Measurements from ENCODE around the gene KIF27.

DNA sequence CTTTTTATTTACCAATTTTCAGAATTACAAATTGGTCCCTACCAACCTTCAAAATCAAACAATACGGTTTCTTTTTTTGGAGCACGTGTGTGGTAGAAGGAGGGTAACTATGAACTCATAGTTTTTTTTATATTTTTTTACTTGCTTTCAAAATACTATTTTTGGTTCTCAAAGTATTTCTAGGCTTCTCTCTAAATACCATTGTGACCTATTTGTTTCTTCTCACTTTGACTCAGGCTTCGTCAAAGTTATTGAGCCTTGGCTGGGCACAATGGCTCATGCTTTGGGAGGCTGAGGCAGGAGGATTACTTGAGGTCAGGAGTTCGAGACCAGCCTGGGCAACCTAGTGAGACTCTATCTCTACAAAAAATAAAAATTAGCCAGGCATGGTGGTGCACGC is 11.6 kb upstream of the KIF27 start:
- TF ChIP-seq, protein P1, sequence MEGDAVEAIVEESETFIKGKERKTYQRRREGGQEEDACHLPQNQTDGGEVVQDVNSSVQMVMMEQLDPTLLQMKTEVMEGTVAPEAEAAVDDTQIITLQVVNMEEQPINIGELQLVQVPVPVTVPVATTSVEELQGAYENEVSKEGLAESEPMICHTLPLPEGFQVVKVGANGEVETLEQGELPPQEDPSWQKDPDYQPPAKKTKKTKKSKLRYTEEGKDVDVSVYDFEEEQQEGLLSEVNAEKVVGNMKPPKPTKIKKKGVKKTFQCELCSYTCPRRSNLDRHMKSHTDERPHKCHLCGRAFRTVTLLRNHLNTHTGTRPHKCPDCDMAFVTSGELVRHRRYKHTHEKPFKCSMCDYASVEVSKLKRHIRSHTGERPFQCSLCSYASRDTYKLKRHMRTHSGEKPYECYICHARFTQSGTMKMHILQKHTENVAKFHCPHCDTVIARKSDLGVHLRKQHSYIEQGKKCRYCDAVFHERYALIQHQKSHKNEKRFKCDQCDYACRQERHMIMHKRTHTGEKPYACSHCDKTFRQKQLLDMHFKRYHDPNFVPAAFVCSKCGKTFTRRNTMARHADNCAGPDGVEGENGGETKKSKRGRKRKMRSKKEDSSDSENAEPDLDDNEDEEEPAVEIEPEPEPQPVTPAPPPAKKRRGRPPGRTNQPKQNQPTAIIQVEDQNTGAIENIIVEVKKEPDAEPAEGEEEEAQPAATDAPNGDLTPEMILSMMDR (IDR thresholded peaks at IDR 0.05): no peak
- no peak for TF ChIP-seq POLR2AphosphoS5 (IDR thresholded peaks at IDR 0.05)

Data from prostate gland (tissue), 2 donors.